Stimulated activated CD8-positive, alpha-beta memory T cell treated with anti-CD3 and anti-CD28 coated beads, Interleukin-7, amount 100 ng/mL, for 48 hours (primary cell): ENCODE data around the gene ARID5B.
A peak's percentile ranks its signal among the peaks of the same experiment; 100 is the strongest.

Experiments used
- DNase-seq, 2 donors: peaks; one replicate each; pipeline ENCODE4 v3.0.0-alpha.2; 2020; ENCODE audit warnings: low read depth in 1 of 2; ENCODE audit errors: extremely low read depth in 1 of 2

The ARID5B gene

GRCh38 chr10:61904733-61905725, 3.5 kb downstream of the ARID5B start:
- peak in 1 of 2 donors; percentile 56 for DNase-seq

DNA sequence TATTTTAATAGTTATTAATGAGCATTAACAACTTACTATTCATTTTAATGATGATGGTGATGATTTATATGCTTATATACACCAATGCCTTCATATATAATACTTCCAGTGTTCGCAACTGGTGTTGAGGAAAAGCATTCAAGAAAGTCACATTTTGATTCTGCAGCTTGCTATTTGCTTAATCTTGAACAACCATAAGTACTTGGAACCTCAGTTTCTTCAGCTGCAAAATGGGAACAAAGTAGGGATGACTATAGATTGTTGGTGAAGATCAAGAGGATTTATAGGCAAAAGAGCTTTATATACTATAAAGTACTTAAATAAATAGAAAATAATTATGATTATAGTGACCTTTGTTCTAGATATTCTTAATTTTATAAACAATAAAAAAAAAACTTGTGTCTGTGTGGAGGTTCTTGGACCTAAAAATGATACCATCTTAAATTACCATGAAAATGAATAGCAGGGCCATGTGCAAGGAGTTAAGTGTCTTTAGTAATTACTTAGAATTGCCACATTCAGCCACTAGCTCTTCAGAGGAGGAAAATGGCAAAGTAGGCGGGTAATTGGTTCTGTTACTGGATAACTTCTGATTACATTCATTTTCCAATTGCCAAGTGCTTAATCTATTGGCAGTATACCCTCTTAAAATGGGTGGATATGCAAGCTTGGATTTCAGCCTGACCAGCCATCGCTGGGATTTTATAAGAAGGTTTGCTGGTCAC, 4.5 kb downstream of the ARID5B start:
- DNase-seq: no peak

- DNase-seq: no peak
Observed at GRCh38 chr10:61906562-61906901, 5.0 kb downstream of the ARID5B start.

DNA sequence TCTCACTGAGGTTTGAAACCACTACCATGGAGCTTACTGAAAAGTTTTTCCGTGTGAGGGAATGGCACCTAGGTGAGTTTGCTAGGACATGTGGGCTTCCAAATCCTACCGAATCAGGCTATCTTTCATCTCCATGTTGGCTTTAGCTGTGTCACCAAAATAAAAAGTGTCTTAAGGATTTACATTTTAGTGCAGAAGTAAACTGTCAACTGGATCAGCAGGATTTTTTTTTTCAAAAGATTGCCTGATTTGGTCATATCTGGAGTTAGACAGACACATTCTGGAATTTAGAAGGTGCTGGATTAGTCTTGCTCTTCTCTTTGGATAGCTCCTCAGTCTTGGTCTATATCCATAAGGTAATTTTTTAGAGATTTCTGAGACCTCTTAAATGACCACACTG, 5.5 kb downstream of the ARID5B start:
- DNase-seq: no peak

- DNase-seq: no peak
Observed at GRCh38 chr10:61907587-61907986, 6.1 kb downstream of the ARID5B start.

GRCh38 chr10:61910226-61910805, 8.8 kb downstream of the ARID5B start:
- no peak for DNase-seq

GRCh38 chr10:61910894-61911293, 9.4 kb downstream of the ARID5B start:
- DNase-seq: no peak

DNA sequence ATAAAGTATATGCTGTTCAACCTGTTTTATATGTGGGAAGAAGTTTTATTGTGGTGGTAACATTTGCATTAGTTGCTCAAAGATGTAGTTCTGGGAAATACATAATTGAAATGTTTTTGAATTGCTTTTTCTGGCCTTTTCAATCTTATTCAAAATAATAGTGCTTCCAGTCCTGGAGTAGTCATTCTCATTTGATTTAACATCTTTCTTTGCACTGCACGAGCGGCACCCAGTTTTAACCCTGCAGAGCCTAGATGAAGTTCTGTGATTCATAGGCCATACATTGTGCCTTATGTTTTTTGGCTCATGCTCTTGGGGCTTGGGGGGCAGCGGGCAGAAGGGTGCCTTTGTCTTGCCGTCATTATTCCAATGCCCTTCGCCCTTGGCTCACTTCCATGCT, 9.9 kb downstream of the ARID5B start:
- no peak for DNase-seq

DNA sequence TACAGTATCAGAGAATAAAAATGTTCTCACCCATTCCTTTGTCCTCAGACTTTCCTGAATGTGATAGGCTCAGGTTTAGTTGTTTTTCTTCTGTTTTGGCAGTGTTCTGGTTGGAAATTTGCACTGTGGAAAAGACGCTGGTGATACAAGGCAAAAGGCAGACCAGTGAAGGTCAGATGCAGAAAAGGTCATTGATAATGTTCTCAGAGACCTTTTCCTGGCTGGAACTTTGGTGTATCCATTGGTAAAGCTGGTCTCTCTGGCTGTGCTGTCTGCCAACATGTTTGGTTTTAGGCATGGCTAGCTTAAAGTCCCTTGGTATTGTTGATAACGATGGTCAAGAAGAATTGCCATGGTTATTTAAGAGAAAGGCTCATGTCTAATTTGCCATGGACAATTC, 11.5 kb downstream of the ARID5B start:
- no peak for DNase-seq

DNA sequence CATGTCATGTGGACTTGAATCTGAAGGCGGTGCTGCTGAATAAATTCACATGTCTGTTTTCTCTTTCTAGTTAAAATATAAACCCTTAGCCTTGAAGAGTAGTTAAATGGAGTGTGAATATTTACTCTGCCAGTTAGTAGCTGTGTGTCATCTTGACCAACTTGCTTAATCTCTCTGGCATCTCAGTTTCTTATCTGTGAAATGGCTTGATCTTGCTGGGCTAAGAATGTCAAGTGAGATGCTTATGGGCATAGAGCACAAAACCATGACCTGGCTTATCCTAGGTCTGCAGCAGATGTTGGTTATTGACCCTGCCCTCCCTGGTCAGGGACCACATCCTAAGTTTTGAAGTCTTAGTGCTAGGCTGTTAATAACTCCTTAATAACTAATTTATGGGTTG, 16.6 kb downstream of the ARID5B start:
- DNase-seq: no peak

GRCh38 chr10:61918989-61919388, 17.5 kb downstream of the ARID5B start:
- DNase-seq: no peak

DNA sequence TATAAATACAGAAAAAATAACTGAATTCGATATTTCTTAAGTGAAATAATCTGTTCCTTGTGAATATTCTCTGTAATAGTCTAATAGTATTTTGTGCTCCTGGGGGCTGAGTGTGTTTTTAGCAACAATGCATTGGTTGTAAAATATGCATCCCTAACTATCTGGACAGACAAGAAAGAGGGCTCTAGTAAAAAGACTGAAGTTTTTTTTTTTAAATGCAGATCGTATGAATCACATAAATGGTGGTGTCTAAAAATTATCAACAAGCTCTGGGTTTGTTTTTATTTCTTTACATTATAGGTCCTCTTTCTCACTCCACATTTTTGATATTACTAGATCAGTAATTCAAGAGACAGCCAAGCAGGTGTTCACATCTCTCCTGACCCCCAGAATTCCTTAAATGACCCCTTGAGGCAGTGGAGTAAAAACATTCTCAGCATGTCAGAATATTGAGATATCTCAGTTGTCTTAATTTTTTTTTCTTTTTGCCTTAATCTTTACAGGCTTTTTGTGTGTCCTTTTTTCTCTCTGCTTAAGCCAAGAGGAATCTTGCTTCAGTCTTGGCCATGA, 18.2 kb downstream of the ARID5B start:
- DNase-seq: no peak

DNA sequence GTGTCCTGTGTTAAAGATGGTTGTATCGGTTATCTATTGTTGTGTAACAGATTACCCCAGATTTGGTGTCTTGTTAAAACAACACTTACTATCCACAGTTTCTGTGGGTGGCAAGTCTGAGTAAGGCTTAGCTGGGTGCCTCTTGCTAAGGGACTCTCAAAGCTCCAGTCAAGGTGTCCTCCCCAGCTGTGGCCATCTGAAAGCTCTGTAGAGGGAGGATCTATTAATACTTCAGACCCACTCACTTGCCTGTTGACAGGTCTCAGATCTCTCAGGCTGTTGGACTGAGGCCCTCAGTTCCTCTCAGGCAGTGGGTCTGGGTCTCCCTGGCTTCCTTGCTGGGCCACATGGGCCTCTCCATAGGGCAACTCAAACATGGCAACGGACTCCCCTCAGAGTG, 19.6 kb downstream of the ARID5B start:
- no peak for DNase-seq

GRCh38 chr10:61923210-61923949, 21.9 kb downstream of the ARID5B start:
- no peak for DNase-seq

- DNase-seq: no peak
Observed at GRCh38 chr10:61923950-61924274, 22.4 kb downstream of the ARID5B start.

GRCh38 chr10:61929555-61929954, 28.1 kb downstream of the ARID5B start:
- no peak for DNase-seq

DNA sequence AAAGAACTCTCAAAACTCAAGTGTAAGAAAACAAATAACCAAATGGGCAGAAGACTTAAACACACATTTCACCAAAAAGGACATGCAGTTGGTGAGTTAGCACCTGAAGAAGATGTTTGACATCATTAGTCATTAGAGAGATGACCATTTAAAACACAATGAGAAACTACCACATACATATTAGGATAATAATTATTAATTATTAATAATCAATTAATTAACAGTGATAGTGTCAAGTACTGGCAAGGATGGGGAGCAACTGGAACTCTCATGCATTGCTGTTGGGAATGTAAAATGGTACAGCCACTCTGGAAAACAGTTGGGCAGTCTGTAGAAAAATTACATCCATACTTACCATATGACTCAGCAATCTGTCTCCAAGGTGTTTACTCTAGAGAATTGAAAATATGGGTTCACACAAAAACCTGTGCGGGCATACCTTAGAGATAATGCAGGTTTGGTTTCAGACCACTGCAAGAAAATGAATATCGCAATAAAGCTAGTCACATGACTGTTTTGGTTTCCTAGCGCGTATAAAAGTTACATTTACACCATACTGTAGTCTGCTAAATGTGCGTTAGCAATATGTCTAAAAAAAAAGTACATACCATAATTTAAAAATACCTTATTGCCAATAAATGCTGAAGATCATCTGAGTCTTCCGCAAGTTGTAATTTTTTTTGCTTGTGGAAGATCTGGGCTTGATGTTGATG, 30.3 kb downstream of the ARID5B start:
- no peak for DNase-seq

- no peak for DNase-seq
Observed at GRCh38 chr10:61933859-61934555, 32.5 kb downstream of the ARID5B start.

DNA sequence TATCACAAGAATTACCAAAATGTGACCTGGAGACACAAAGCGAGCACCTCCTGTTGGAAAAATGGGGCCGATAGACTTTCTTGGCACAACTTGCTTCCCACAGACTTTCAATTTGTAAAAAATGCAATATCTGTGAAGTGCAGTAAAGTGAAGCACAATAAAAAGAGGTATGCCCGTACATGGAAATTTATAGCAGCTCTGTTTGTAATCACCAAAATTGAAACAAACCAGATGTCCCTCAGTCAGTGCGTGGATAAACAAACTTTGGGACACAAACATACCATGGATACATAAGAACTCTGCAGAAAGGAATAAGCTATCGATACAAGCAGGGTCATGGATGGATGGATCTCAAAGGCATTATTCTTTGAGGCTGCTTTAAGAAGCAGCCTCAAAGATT, 33.6 kb downstream of the ARID5B start:
- no peak for DNase-seq

DNA sequence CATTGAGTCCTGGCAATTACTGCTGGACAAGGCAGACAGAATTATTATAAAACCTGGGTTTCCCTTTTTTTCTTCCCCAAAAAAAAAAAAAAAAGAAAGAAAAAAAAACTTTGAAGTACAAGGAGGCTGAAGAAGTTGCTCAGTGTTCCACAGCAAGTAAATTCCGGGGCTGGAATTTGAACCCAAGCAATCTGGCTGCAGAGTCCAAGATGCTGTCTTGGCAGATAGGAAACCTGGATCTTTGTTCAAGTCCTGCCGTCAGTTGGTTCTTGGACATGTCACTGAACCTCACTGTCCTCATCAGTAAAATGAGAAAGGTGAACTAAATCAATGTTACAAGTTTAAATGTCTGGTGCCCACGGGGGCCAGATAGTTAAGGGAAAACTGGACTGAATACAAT, 35.3 kb downstream of the ARID5B start:
- DNase-seq: no peak
